Esophagus (tissue), 2 donors: ENCODE data around the gene MRPL11. TPM values are rescaled to one million over a fixed set of nuclear protein-coding genes. Genes with fewer than 3 reads are reported as not detected.
"Not testable (repeated sequence)": the region's sequence is repeated elsewhere in the genome, so short reads cannot be mapped to it uniquely, and the experiment has no call there.

Experiments
- H3K27ac ChIP-seq, 2 donors: one replicate each; pipeline ENCODE4 v1.5.1; 2013; ENCODE audit warnings: low read depth in 2 of 2, mild to moderate bottlenecking in 2 of 2, inconsistent platforms in 1 of 2, low read length in 1 of 2, moderate library complexity in 1 of 2
- H3K27me3 ChIP-seq, 2 donors: one replicate each; pipeline ENCODE4 v1.6.1; 2013; ENCODE audit warnings: low read length in 2 of 2, control low read depth in 1 of 2, mild to moderate bottlenecking in 1 of 2; ENCODE audit not compliant: insufficient read depth in 2 of 2, control insufficient read depth in 1 of 2
- H3K36me3 ChIP-seq, 2 donors: one replicate each; pipeline ENCODE4 v1.6.1; 2013; ENCODE audit warnings: low read length in 1 of 2; ENCODE audit not compliant: control insufficient read depth in 2 of 2, insufficient read depth in 2 of 2
- H3K4me1 ChIP-seq, 2 donors: one replicate each; pipeline ENCODE4 v1.6.1; 2013; ENCODE audit warnings: low read length in 1 of 2; ENCODE audit not compliant: control insufficient read depth in 2 of 2, insufficient read depth in 2 of 2
- H3K4me3 ChIP-seq, 2 donors: one replicate each; pipeline ENCODE4 v1.5.1; 2013; ENCODE audit warnings: low read length in 2 of 2, mild to moderate bottlenecking in 2 of 2, low read depth in 1 of 2, moderate library complexity in 1 of 2
- H3K9me3 ChIP-seq, 2 donors: one replicate each; pipeline ENCODE4 v1.6.1; 2013; ENCODE audit warnings: mild to moderate bottlenecking in 2 of 2, low read depth in 1 of 2, low read length in 1 of 2, moderate library complexity in 1 of 2; ENCODE audit not compliant: control insufficient read depth in 2 of 2, insufficient read depth in 1 of 2
- WGBS, 2 donors: extraction: QIAGEN DNeasy Blood & Tissue Kit; methylation state at CpG; one replicate each; pipeline ENCODE4 v1.1.7; 2013; 5-methylcytosine and 5-hydroxymethylcytosine counted together
- polyA plus RNA-seq, 2 donors: library from polyadenylated mRNA; stranded (reverse); fragments of 200-250 nt; gene quantifications; one replicate each; pipeline ENCODE4 v1.2.3, GENCODE V29; 2013
- donor health status: healthy with polysubstance abuse.
- donor health status: Bipolar disorder and iron deficiency.

MRPL11 gene
- polyA plus RNA-seq, 2 donors: 27.2 to 51.1 TPM

DNA sequence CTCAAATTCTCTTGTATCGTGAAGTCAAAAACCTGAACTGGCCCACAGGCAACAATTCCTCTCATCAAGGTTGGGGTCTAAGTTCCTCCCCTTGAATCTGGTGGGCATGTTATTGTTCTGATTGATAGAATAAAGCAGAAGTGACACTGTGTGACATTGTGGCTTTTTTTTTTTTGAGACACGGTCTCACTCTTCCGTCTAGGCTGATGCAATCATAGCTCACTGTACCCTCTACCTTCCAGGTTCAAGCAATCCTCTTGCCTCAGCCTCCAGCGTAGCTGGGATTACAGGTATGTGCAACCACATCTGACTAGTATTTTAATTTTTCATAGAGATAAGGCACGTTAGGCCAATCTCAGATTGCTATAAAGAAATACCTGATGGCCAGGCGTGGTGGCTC, 19.2 kb upstream of the MRPL11 start:
- no peak overlapping the region for H3K27ac ChIP-seq
- no peaks in the 10 kb centered on the region for H3K27me3 ChIP-seq
- H3K4me3 ChIP-seq: no peak overlapping the region
- WGBS, 2 donors: 81 to 88% methylated on average over 6 of the region's 6 CpGs
- no peaks in the 10 kb centered on the region for H3K4me1 ChIP-seq
- H3K9me3 ChIP-seq: no peaks in the 10 kb centered on the region
- no peaks in the 10 kb centered on the region for H3K36me3 ChIP-seq

DNA sequence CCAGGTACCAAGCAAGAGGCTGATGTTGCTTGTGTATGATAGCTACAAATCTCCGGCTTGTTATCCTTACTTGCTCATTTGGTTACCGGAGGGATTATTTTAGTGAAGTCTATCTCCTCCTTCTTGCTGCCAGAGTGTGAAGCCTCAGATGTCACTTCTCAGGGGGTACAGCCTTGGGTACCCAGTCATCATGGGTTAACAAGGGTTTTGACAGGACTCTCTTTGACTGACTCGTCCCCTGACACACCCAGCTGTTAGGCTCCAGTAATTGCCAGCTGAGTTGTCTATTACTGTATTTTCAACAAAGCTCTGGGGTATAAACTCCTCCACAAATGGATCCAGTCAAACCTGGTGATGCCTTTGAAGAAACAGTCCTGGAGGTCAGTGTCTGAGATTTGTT, 16.2 kb upstream of the MRPL11 start:
- H3K27me3 ChIP-seq: no peaks in the 10 kb centered on the region
- no peaks in the 10 kb centered on the region for H3K9me3 ChIP-seq
- H3K4me1 ChIP-seq: no peaks in the 10 kb centered on the region
- WGBS, 2 donors: 34 to 64% methylated on average over 3 of the region's 3 CpGs
- peak overlapping the region; percentile 34 to 73 for H3K27ac ChIP-seq
- no peak overlapping the region for H3K4me3 ChIP-seq
- no peaks in the 10 kb centered on the region for H3K36me3 ChIP-seq

DNA sequence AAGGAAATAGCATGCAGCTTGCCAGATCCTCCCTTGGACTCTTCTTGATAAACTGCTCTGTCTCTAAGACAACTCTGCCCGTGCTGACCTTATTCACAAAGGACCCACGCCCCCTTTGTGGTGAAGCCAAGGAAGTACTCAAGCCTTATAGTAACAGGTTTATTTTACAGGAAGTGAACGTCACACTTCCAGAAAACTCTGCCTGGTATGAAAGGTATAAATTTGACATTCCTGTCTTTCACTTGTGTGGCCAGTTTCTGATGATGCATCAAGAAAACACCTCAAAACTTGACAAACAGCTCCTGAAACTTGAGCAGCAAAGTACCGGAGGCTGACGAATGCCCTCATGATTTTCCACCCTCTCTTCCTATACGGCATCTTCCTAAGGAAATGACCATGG, 15.6 kb upstream of the MRPL11 start:
- Histone ChIP-seq H3K4me1 (no peaks in the 10 kb centered on the region), H3K9me3 (no peaks in the 10 kb centered on the region), H3K4me3 (no peak overlapping the region), H3K27me3 (no peaks in the 10 kb centered on the region), H3K36me3 (no peaks in the 10 kb centered on the region), H3K27ac (no peak overlapping the region)
- WGBS, 2 donors: 26 to 29% methylated on average over 6 of the region's 6 CpGs

GRCh38 chr11:66451663-66452062, 13.0 kb upstream of the MRPL11 start:
- no peaks in the 10 kb centered on the region for H3K27me3 ChIP-seq
- WGBS, 2 donors: 84 to 85% methylated on average over 4 of the region's 4 CpGs
- H3K9me3 ChIP-seq: no peaks in the 10 kb centered on the region
- no peak overlapping the region for H3K4me3 ChIP-seq
- no peaks in the 10 kb centered on the region for H3K4me1 ChIP-seq
- no peaks in the 10 kb centered on the region for H3K36me3 ChIP-seq
- H3K27ac ChIP-seq: no peak overlapping the region

GRCh38 chr11:66450560-66450959, 11.9 kb upstream of the MRPL11 start:
- Histone ChIP-seq H3K36me3 (no peaks in the 10 kb centered on the region), H3K9me3 (no peaks in the 10 kb centered on the region)
- 66 to 67% methylated on average over 4 of the region's 4 CpGs for WGBS, 2 donors

DNA sequence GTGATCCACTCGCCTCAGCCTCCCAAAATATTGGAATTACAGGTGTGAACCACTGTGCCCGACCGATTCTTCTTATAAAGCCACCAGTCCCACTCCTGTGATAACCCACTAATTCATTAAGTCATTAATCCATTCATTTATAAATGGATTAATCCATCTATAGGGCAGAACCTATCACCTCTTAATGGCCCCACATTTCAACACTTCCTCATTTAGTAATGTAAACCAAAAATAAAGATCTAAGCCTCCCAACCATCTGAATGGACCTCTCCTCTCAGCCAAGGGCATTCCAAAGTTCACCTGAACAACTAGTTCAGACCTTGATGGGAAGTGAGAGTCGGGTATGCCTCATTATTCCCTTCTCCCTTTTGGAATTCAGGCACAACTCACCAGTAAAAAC, 9.9 kb upstream of the MRPL11 start:
- Histone ChIP-seq H3K9me3 (peaks cover 0 to under 1% of the 10 kb centered on the region in 2 donors), H3K4me1 (no peaks in the 10 kb centered on the region), H3K27ac (no peak overlapping the region), H3K4me3 (no peak overlapping the region), H3K27me3 (no peaks in the 10 kb centered on the region), H3K36me3 (no peaks in the 10 kb centered on the region)
- WGBS, 2 donors: 75 to 82% methylated on average over 4 of the region's 4 CpGs

More at GRCh38 chr11:66450560-66450959, 11.9 kb upstream of the MRPL11 start:
- Histone ChIP-seq H3K27me3 (no peaks in the 10 kb centered on the region), H3K27ac (no peak overlapping the region), H3K4me1 (no peaks in the 10 kb centered on the region), H3K4me3 (no peak overlapping the region)

DNA sequence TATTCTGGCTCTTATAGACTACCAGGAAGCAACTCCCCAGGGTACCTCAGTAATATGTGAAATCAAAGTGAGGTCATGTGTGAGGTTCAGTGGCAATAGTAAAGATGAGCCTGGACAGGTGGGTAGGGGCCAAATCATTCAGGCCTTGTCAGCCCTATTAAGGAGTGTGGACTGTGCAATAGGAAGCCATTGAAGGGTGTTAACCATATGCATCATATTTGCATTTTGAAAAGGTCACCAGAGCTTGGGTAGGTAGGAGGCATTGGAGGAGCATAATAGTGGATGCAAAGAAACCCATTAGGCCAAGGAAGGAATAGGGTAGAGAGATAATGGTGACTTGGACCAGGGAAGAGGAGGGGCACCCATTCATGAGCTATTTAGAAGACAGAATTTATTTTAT, 8.4 kb upstream of the MRPL11 start:
- peaks cover 0 to 3% of the 10 kb centered on the region in 2 donors for H3K9me3 ChIP-seq
- H3K27me3 ChIP-seq: no peaks in the 10 kb centered on the region
- H3K4me1 ChIP-seq: no peaks in the 10 kb centered on the region
- H3K27ac ChIP-seq: no peak overlapping the region
- H3K36me3 ChIP-seq: no peaks in the 10 kb centered on the region
- H3K4me3 ChIP-seq: no peak overlapping the region

DNA sequence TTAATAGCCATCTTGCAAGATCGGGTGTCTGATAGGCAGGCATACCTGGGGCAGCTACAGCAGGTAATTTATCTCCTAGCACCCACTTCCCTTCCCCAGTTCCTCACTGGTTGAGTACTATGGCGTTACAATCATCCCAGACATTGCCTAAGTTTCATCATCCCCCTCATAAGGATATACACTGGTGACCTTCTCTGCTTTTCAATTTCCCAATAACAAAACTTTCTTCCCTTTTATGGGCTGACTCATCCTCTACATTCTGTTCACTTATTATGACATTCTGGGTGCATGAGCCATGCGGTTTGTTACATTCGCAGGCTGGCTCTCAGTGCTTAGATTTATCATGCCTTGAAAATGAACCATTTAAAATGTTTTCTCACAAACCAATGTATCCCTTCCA, 5.0 kb upstream of the MRPL11 start:
- H3K4me1 ChIP-seq: no peaks in the 10 kb centered on the region
- H3K27me3 ChIP-seq: no peaks in the 10 kb centered on the region
- H3K27ac ChIP-seq: no peak overlapping the region
- no peaks in the 10 kb centered on the region for H3K36me3 ChIP-seq
- no peak overlapping the region for H3K4me3 ChIP-seq
- H3K9me3 ChIP-seq: peaks cover 0 to 3% of the 10 kb centered on the region in 2 donors
- WGBS, 2 donors: 86 to 91% methylated on average over 4 of the region's 4 CpGs

GRCh38 chr11:66440940-66441282, 2.3 kb upstream of the MRPL11 start:
- not testable (repeated sequence) for H3K4me1 ChIP-seq, H3K36me3 ChIP-seq, H3K27ac ChIP-seq, H3K4me3 ChIP-seq, H3K9me3 ChIP-seq, H3K27me3 ChIP-seq
- WGBS, 2 donors: 88 to 91% methylated on average over 26 to 27 of the region's 27 CpGs

DNA sequence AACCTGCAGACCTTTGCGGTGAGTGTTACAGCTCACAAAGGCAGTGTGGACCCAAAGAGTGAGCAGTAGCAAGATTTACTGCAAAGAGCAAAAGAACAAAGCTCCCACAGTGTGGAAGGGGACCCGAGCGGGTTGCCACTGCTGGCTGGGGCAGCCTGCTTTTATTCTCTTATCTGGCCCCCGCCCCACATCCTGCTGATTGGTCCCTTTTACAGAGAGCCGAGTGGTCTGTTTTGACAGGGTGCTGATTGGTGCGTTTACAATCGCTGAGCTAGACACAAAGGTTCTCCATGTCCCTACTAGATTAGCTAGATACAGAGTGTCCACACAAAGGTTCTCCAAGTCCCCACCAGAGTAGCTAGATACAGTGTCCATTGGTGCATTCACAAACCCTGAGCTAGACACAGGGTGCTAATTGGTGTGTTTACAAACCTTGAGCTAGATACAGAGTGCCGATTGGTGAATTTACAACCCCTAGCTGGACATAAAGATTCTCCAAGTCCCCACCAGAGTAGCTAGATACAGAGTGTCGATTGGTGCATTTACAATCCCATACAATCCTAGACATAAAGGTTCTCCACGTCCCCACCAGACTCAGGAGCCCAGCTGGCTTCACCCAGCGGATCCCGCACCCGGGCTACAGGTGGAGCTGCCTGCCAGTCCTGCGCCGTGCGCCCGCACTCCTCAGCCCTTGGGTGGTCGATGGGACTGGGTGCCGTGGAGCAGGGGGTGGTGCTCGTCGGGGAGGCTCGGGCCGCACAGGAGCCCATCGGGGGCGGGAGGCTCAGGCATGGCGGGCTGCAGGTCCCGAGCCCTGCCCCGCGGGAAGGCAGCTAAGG, 1.7 kb upstream of the MRPL11 start:
- H3K4me1 ChIP-seq, H3K27ac ChIP-seq, H3K27me3 ChIP-seq, H3K9me3 ChIP-seq, H3K4me3 ChIP-seq: not testable (repeated sequence)
- WGBS, 2 donors: 86 to 89% methylated on average over 24 to 29 of the region's 29 CpGs
- peaks cover 5 to 10% of the 10 kb centered on the region in 2 donors for H3K36me3 ChIP-seq
